K562 (cell line): ENCODE measurements around the gene IPPK. TPM values are rescaled to one million over a fixed set of nuclear protein-coding genes. Genes with fewer than 3 reads are reported as not detected.

ENCODE experiments used
- ATAC-seq: fragments of 200-7000 bp; cut with Tn5 transposase; 3 replicates; pipeline ENCODE4 v1.9.1; 2020; ENCODE audit warnings: moderate library complexity
- BruUV-seq: library from RNA; stranded (reverse); fragments of 400-500 nt; replicated peaks from 2 replicates; lab custom pipeline; 2021; lab: Mats Ljungman, UMichigan
- CTCF ChIA-PET: fragments of 300-600 bp; formaldehyde crosslinking; extraction: SDS; loops from one replicate; lab custom pipeline; 2021; ENCODE audit warnings: low intra/inter-chr PET ratio; lab: Yijun Ruan, JAX
- POLR2A ChIA-PET: fragments of 300-600, 350-650 bp; sonication (Branson Sonifier 250); formaldehyde crosslinking; extraction: SDS; loops from one replicate; lab custom pipeline; 2021; ENCODE audit warnings: antibody characterized with exemption, inconsistent platforms; lab: Yijun Ruan, JAX
- DNase-seq, 4 experiments: peaks; one replicate each; pipeline versions ENCODE4 v3.0.0 to v3.0.0-alpha.2; 2011 to 2018; ENCODE audit warnings: low spot score in 3 of 4, mixed read lengths in 3 of 4; ENCODE audit errors: extremely low read depth in 1 of 4
- FAIRE-seq: peaks from 2 replicates; lab custom pipeline; 2011; peaks lifted over from hg19 to GRCh38; lab: Jason Lieb, UNC
- H2AFZ ChIP-seq: 2 replicates; pipeline ENCODE4 v1.6.0; 2011; ENCODE audit warnings: low read depth, low read length, control low read depth, inconsistent platforms
- H3K27ac ChIP-seq: fragments of 200-600 bp; 3 replicates; pipeline ENCODE4 v1.8.0; 2011; ENCODE audit warnings: low read depth, mild to moderate bottlenecking, control low read depth, inconsistent platforms, low read length, moderate library complexity, mixed read lengths; ENCODE audit errors: extremely low read depth
- H3K27me3 ChIP-seq, 2 experiments: fragments of 300-600 bp in 1 of 2; 2 replicates in 1 of 2; 3 replicates in 1 of 2; pipeline versions ENCODE4 v1.6.0 to v1.8.0; 2011; ENCODE audit warnings: inconsistent platforms in 2 of 2, low read length in 2 of 2, mild to moderate bottlenecking in 1 of 2, mixed read lengths in 1 of 2, moderate library complexity in 1 of 2; ENCODE audit not compliant: control insufficient read depth in 2 of 2, insufficient read depth in 2 of 2
- H3K36me3 ChIP-seq: fragments of 300-600 bp; 3 replicates; pipeline ENCODE4 v1.8.0; 2011; ENCODE audit warnings: mild to moderate bottlenecking, low read length, inconsistent platforms; ENCODE audit not compliant: control insufficient read depth, insufficient read depth
- H3K4me1 ChIP-seq, 2 experiments: fragments of 200-600 bp in 1 of 2; replicated peaks in 1 of 2; 2 replicates in 1 of 2; 3 replicates in 1 of 2; pipeline versions ENCODE4 v1.5.1 to v1.8.0; 2011; ENCODE audit warnings: inconsistent platforms in 2 of 2, low read length in 2 of 2, mild to moderate bottlenecking in 1 of 2, mixed read lengths in 1 of 2, moderate library complexity in 1 of 2; ENCODE audit not compliant: control insufficient read depth in 2 of 2, insufficient read depth in 2 of 2
- H3K4me2 ChIP-seq: 2 replicates; pipeline ENCODE4 v1.6.1; 2011; ENCODE audit warnings: low read length, control low read depth, inconsistent platforms, mixed read lengths; ENCODE audit not compliant: insufficient read depth
- H3K4me3 ChIP-seq: fragments of 200-600 bp; sonication (generic), shearing (Covaris generic); 2 replicates; pipeline ENCODE4 v1.5.1; 2016; ENCODE audit warnings: control low read depth, inconsistent platforms
- H3K79me2 ChIP-seq: fragments of 200-600 bp; 3 replicates; pipeline ENCODE4 v1.8.0; 2011; ENCODE audit warnings: low read length, inconsistent platforms; ENCODE audit not compliant: control insufficient read depth, insufficient read depth
- H3K9ac ChIP-seq, 2 experiments: 2 replicates each; pipeline versions ENCODE4 v1.6.0 to v1.6.1; 2011; ENCODE audit warnings: low read depth in 2 of 2, low read length in 2 of 2, control low read depth in 1 of 2, inconsistent platforms in 1 of 2, mild to moderate bottlenecking in 1 of 2, mixed read lengths in 1 of 2; ENCODE audit not compliant: insufficient read depth in 1 of 2
- H3K9me1 ChIP-seq: one replicate; pipeline ENCODE4 v1.6.0; 2011; ENCODE audit warnings: inconsistent platforms, mild to moderate bottlenecking, low read length, moderate library complexity; ENCODE audit not compliant: control insufficient read depth, insufficient read depth
- H3K9me3 ChIP-seq: replicated peaks from 2 replicates; pipeline ENCODE4 v1.5.1; 2011; ENCODE audit warnings: low read depth, low read length, inconsistent platforms; ENCODE audit not compliant: control insufficient read depth, insufficient read depth
- H4K20me1 ChIP-seq: replicated peaks from 2 replicates; pipeline ENCODE4 v1.6.1; 2011; ENCODE audit warnings: low read length, inconsistent platforms, mixed read lengths; ENCODE audit not compliant: control insufficient read depth, insufficient read depth
- ELF2 ChIP-seq: fragments of 250-450 bp; sonication (Bioruptor Pico); IDR thresholded peaks from 2 replicates; pipeline ENCODE4 v1.5.0; 2021; ENCODE audit warnings: mild to moderate bottlenecking
- ETS2 ChIP-seq: IDR thresholded peaks from 2 replicates; pipeline ENCODE4 v1.6.1; 2016; ENCODE audit warnings: borderline replicate concordance, missing genetic modification characterization, mild to moderate bottlenecking, moderate library complexity, missing compliant biosample characterization; ENCODE audit not compliant: poor library complexity, severe bottlenecking
- FOXA3 ChIP-seq, 2 experiments: fragments of 450-650 bp in 1 of 2; sonication (generic) in 1 of 2; formaldehyde crosslinking; IDR thresholded peaks in 1 of 2; conservative IDR thresholded peaks in 1 of 2; 2 replicates each; pipeline versions ENCODE4 v1.4.0 to v1.8.0; 2020 to 2022; ENCODE audit warnings: mild to moderate bottlenecking in 2 of 2, missing genetic modification reagents in 1 of 2
- KLF1 ChIP-seq: fragments of 450-650 bp; IDR thresholded peaks from 2 replicates; pipeline ENCODE4 v1.6.1; 2016; ENCODE audit warnings: missing genetic modification characterization, missing compliant biosample characterization
- MIER1 ChIP-seq: fragments of 450-650 bp; IDR thresholded peaks from 2 replicates; pipeline ENCODE4 v1.6.1; 2016; ENCODE audit warnings: antibody characterized with exemption, mild to moderate bottlenecking, low read depth
- NCOA1 ChIP-seq: fragments of 450-650 bp; IDR thresholded peaks from 2 replicates; pipeline ENCODE4 v1.6.1; 2016; ENCODE audit warnings: low read depth
- SMARCB1 ChIP-seq: IDR thresholded peaks from 2 replicates; pipeline ENCODE4 v1.6.1; 2011; ENCODE audit warnings: improper control_type of control experiment, low read depth; ENCODE audit not compliant: insufficient read length
- TARDBP ChIP-seq: fragments of 450-650 bp; IDR thresholded peaks from 2 replicates; pipeline ENCODE4 v1.6.1; 2016
- TEAD2 ChIP-seq: fragments of 450-650 bp; IDR thresholded peaks from 2 replicates; pipeline ENCODE4 v1.6.1; 2016; ENCODE audit warnings: missing genetic modification characterization, control low read depth, missing compliant biosample characterization
- ZFP30 ChIP-seq: fragments of 250-450 bp; sonication (Bioruptor Pico); IDR thresholded peaks from 2 replicates; pipeline ENCODE4 v1.8.0; 2022; ENCODE audit warnings: moderate library complexity, mild to moderate bottlenecking, inconsistent platforms, borderline replicate concordance
- WGBS: fragments of 100-300 bp; shearing (Covaris generic); methylation state at CpG from one replicate; pipeline ENCODE4 v1.1.6; 2016; ENCODE audit warnings: low coverage, mixed read lengths; ENCODE audit not compliant: insufficient coverage; ENCODE audit errors: missing lambda C conversion rate; 5-methylcytosine and 5-hydroxymethylcytosine counted together
- in situ Hi-C: fragments of 300-500 bp; cut with MboI; formaldehyde crosslinking; loops from 4 replicates; pipeline ENCODE4 v1.15.0; 2018; ENCODE audit warnings: inconsistent platforms, mixed read lengths
- intact Hi-C: fragments of 100-400 bp; cut with micrococcal nuclease; formaldehyde crosslinking; loops from 2 replicates; pipeline ENCODE4 v1.14.2; 2022
- polyA plus RNA-seq, 8 experiments: library from polyadenylated mRNA; depleted of rRNA in 4 of 8; stranded (reverse) in 5 of 8; unstranded in 3 of 8; fragments of >200 nt; fragmentation: Nextera tagmentation in 2 of 8; fragmentation: Illumina TruSeq in 1 of 8; extraction: Ambion mirVana in 2 of 8; extraction: Trizol in 1 of 8; gene quantifications; 2 replicates each; pipeline versions ENCODE4 v1.2.1 to v1.2.3, GENCODE V29; 2011 to 2014; ENCODE audit warnings: inconsistent platforms in 1 of 8, missing spikeins in 1 of 8
- total RNA-seq, 7 experiments: library from RNA; depleted of rRNA in 6 of 7; stranded (reverse); fragments of >200 nt in 6 of 7; fragmentation: Illumina TruSeq in 2 of 7; extraction: Trizol in 2 of 7; gene quantifications; 2 replicates each; pipeline versions ENCODE4 v1.2.1 to v1.2.3, GENCODE V29; 2011 to 2021; ENCODE audit warnings: low replicate concordance in 1 of 7
- TF ChIP-seq, protein P1 (sequence below), 2 experiments: fragments of 450-650 bp in 1 of 2; sonication (generic) in 1 of 2; formaldehyde crosslinking in 1 of 2; IDR thresholded peaks in 1 of 2; conservative IDR thresholded peaks in 1 of 2; 2 replicates each; pipeline versions ENCODE4 v1.6.1 to v1.8.1; 2016 to 2023; ENCODE audit warnings: mild to moderate bottlenecking in 2 of 2, moderate library complexity in 2 of 2, inconsistent platforms in 1 of 2, missing genetic modification reagents in 1 of 2
- TF ChIP-seq, protein P2 (sequence below), 2 experiments: fragments of 450-650 bp in 1 of 2; sonication (generic) in 1 of 2; formaldehyde crosslinking in 1 of 2; IDR thresholded peaks; 2 replicates each; pipeline versions ENCODE4 v1.7.1 to v1.9.0; 2016 to 2022; ENCODE audit warnings: inconsistent platforms in 1 of 2, mild to moderate bottlenecking in 1 of 2, missing genetic modification reagents in 1 of 2

IPPK gene
- total and polyA plus RNA-seq, 9 of the 15 experiments (the other 6 are each of a cell fraction or from before 2014, with no cell fraction given), result 3.1 to 22.2 (median 11.2) TPM

DNA sequence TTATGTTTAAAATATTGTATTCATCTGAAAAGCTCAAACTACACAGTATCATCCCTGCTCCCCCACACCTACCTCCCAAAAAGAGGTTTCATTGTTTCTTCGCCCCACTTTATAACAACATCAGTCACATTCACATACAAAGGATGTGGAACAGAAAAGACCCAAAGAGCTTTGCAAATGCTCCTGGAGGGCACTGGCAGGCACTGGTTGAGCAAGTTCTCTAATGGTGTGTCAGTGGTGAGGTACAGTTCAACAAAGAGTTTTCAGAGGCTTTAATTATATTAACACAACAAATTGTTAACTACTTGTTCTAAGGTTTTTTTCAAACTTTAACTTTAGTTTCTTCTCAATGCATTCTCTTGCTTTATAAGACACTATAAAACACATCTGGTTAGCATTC lies 80.0 kb downstream of the IPPK start:
- WGBS, result 50% methylated on average over 1 of the region's 1 CpG
- ATAC-seq, result no peak
- BruUV-seq, result no TSS peak
- TF ChIP-seq NCOA1 (no peak), TARDBP (no peak), ETS2 (tag) (no peak), KLF1 (tag) (no peak), ELF2 (CRISPR knock-in tag) (no peak), SMARCB1 (no peak), FOXA3 (CRISPR knock-in tag; conservative IDR thresholded peaks at IDR 0.05 in 1 of 2, IDR thresholded peaks at IDR 0.05 in 1 of 2) (no peak), ZFP30 (CRISPR knock-in tag) (no peak), TEAD2 (tag) (no peak), MIER1 (no peak)
- TF ChIP-seq, protein P1, sequence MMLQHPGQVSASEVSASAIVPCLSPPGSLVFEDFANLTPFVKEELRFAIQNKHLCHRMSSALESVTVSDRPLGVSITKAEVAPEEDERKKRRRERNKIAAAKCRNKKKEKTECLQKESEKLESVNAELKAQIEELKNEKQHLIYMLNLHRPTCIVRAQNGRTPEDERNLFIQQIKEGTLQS (IDR thresholded peaks at IDR 0.05), result no peak
- TF ChIP-seq, protein P1 (CRISPR knock-in tag; conservative IDR thresholded peaks at IDR 0.05), result no peak
- TF ChIP-seq, protein P2, sequence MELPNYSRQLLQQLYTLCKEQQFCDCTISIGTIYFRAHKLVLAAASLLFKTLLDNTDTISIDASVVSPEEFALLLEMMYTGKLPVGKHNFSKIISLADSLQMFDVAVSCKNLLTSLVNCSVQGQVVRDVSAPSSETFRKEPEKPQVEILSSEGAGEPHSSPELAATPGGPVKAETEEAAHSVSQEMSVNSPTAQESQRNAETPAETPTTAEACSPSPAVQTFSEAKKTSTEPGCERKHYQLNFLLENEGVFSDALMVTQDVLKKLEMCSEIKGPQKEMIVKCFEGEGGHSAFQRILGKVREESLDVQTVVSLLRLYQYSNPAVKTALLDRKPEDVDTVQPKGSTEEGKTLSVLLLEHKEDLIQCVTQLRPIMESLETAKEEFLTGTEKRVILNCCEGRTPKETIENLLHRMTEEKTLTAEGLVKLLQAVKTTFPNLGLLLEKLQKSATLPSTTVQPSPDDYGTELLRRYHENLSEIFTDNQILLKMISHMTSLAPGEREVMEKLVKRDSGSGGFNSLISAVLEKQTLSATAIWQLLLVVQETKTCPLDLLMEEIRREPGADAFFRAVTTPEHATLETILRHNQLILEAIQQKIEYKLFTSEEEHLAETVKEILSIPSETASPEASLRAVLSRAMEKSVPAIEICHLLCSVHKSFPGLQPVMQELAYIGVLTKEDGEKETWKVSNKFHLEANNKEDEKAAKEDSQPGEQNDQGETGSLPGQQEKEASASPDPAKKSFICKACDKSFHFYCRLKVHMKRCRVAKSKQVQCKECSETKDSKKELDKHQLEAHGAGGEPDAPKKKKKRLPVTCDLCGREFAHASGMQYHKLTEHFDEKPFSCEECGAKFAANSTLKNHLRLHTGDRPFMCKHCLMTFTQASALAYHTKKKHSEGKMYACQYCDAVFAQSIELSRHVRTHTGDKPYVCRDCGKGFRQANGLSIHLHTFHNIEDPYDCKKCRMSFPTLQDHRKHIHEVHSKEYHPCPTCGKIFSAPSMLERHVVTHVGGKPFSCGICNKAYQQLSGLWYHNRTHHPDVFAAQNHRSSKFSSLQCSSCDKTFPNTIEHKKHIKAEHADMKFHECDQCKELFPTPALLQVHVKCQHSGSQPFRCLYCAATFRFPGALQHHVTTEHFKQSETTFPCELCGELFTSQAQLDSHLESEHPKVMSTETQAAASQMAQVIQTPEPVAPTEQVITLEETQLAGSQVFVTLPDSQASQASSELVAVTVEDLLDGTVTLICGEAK (IDR thresholded peaks at IDR 0.05), result no peak
- TF ChIP-seq, protein P2 (CRISPR knock-in tag; IDR thresholded peaks at IDR 0.05), result no peak

More for the DNA sequence above, 80.0 kb downstream of the IPPK start:
- Histone ChIP-seq H3K4me2 (no peak overlapping the region), H3K9me3 (no peaks in the 10 kb centered on the region), H2AFZ (no peak overlapping the region), H3K4me1 (no peaks in the 10 kb centered on the region; a peak in 1 of 5 replicates), H3K4me3 (no peak overlapping the region), H4K20me1 (no peaks in the 10 kb centered on the region), H3K36me3 (no peaks in the 10 kb centered on the region), H3K9me1 (no peaks in the 10 kb centered on the region), H3K9ac (no peak overlapping the region), H3K27ac (no peak overlapping the region), H3K27me3 (no peaks in the 10 kb centered on the region), H3K79me2 (no peaks in the 10 kb centered on the region)
- DNase-seq (no peak), FAIRE-seq (no peak)
- POLR2A ChIA-PET, result interaction anchor here (0.9 to 1.7 kb wide), 2 partner anchors 19 to 41 kb away, joined by 3 to 5 read pairs; no protein-coding TSS in a partner anchor
- CTCF ChIA-PET, result no interaction called here
- intact Hi-C loops (no loop called here), in situ Hi-C loops (no loop called here)
